Measurements from ENCODE around the gene RAB27A.

DNA sequence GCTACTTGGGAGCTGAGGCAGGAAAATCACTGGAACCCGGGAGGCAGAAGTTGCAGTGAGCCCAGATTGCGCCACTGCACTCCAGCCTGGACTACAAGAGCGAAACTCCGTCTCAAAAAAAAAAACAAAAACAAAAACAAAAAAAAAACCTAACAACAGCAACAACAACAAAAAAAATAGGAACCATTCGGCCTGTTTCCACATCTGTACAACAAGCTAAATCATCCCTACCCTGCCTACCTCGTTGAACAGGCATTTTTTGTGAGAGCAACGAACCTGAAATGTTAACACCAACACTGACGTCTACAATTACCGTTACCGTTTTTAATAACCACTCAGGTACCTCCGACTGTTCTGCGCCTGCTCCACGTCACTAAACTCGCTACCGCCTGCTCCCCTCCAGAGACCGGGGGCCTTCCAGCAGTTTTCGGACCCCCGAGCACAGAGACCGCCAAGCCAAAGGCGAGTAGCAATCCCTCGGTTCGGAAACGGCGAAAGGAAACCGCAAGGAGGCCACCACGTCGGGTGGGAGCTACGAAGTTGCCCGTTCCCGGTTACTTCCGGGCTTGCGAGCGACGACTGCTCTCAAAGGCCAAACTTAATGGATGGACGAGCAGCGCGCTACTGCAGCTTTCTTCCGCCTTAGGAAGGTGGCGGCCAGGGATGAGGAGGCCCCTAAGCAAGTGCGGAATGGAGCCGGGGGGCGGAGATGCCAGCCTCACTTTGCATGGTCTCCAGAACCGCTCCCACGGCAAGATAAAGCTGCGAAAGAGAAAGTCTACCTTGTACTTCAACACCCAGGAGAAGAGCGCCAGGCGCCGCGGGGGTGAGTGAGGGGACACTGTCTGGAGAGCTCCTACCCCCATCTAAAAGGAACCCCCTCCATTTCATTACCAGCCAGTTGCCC lies 29.2 kb upstream of the RAB27A start, which contains the start of the genes PIGB and PIGBOS1:
- TF ChIP-seq, protein P1, sequence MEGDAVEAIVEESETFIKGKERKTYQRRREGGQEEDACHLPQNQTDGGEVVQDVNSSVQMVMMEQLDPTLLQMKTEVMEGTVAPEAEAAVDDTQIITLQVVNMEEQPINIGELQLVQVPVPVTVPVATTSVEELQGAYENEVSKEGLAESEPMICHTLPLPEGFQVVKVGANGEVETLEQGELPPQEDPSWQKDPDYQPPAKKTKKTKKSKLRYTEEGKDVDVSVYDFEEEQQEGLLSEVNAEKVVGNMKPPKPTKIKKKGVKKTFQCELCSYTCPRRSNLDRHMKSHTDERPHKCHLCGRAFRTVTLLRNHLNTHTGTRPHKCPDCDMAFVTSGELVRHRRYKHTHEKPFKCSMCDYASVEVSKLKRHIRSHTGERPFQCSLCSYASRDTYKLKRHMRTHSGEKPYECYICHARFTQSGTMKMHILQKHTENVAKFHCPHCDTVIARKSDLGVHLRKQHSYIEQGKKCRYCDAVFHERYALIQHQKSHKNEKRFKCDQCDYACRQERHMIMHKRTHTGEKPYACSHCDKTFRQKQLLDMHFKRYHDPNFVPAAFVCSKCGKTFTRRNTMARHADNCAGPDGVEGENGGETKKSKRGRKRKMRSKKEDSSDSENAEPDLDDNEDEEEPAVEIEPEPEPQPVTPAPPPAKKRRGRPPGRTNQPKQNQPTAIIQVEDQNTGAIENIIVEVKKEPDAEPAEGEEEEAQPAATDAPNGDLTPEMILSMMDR (IDR thresholded peaks at IDR 0.05; ENCODE audit: low read length) = no peak
- TF ChIP-seq EZH2 (optimal IDR thresholded peaks at IDR 0.05; ENCODE audit: low read depth, low read length) = no peak
